ENCODE measurements around the gene PECR.

PECR gene

GRCh38 chr2:216008387-216008786 lies 73.2 kb downstream of the PECR start:
- Histone ChIP-seq H3K4me2 (ENCODE audit: insufficient read depth, low read length) (no peak overlapping the region), H3K27me3 (ENCODE audit: insufficient read depth, low read length, poor library complexity) (no peaks in the 10 kb centered on the region), H3K4me1 (ENCODE audit: insufficient read depth, low read length) (peaks cover 19% of the 10 kb centered on the region), H3K9ac (ENCODE audit: low read depth, low read length) (no peak overlapping the region), H3K36me3 (ENCODE audit: insufficient read depth, low read length) (no peaks in the 10 kb centered on the region), H3K4me3 (ENCODE audit: low read depth in 1 of 2, low read length in 2 of 2) (no peak overlapping the region), H3K79me2 (ENCODE audit: insufficient read depth, low read length) (peaks cover 55% of the 10 kb centered on the region), H3K9me3 (ENCODE audit: insufficient read depth, low read length, severe bottlenecking) (no peaks in the 10 kb centered on the region), H2AFZ (ENCODE audit: low read depth, low read length) (no peak overlapping the region), H3K27ac (ENCODE audit: low read length) (no peak overlapping the region), H4K20me1 (ENCODE audit: insufficient read depth, low read length) (peaks cover 9% of the 10 kb centered on the region; the same call in 1 of the 2 replicates)
- DNase-seq (no peak), ATAC-seq (ENCODE audit: insufficient read depth, low read depth) (no peak)
- TF ChIP-seq EZH2 (IDR thresholded peaks at IDR 0.05; ENCODE audit: borderline replicate concordance, low read depth, low read length, severe bottlenecking) (no peak), CTCF (IDR thresholded peaks at IDR 0.05; ENCODE audit: borderline replicate concordance, extremely low read depth, low read length, poor library complexity, severe bottlenecking) (peak; percentile 15)

- H3K9me3 ChIP-seq (ENCODE audit: insufficient read depth, low read length, severe bottlenecking): no peaks in the 10 kb centered on the region
- TF ChIP-seq CTCF (IDR thresholded peaks at IDR 0.05; ENCODE audit: borderline replicate concordance, extremely low read depth, low read length, poor library complexity, severe bottlenecking) (no peak), EZH2 (IDR thresholded peaks at IDR 0.05; ENCODE audit: borderline replicate concordance, low read depth, low read length, severe bottlenecking) (no peak)
- DNase-seq (no peak), ATAC-seq (ENCODE audit: insufficient read depth, low read depth) (no peak)
- no peak overlapping the region for H3K9ac ChIP-seq (ENCODE audit: low read depth, low read length)
- no peak overlapping the region for H3K4me3 ChIP-seq (ENCODE audit: low read depth in 1 of 2, low read length in 2 of 2)
- peaks cover 37% of the 10 kb centered on the region; the same call in 1 of the 2 replicates for H3K79me2 ChIP-seq (ENCODE audit: insufficient read depth, low read length)
- no peaks in the 10 kb centered on the region for H3K36me3 ChIP-seq (ENCODE audit: insufficient read depth, low read length)
- peaks cover under 1% of the 10 kb centered on the region; the same call in 1 of the 2 replicates for H3K4me1 ChIP-seq (ENCODE audit: insufficient read depth, low read length)
- H4K20me1 ChIP-seq (ENCODE audit: insufficient read depth, low read length): peaks cover 9% of the 10 kb centered on the region; the same call in 1 of the 2 replicates
- H3K4me2 ChIP-seq (ENCODE audit: insufficient read depth, low read length): no peak overlapping the region
- H2AFZ ChIP-seq (ENCODE audit: low read depth, low read length): no peak overlapping the region
- no peak overlapping the region for H3K27ac ChIP-seq (ENCODE audit: low read length)
- no peaks in the 10 kb centered on the region for H3K27me3 ChIP-seq (ENCODE audit: insufficient read depth, low read length, poor library complexity)
Observed at GRCh38 chr2:216006164-216006663, 75.4 kb downstream of the PECR start.

GRCh38 chr2:216004697-216005283 lies 76.8 kb downstream of the PECR start:
- no peak for ATAC-seq (ENCODE audit: insufficient read depth, low read depth)
- Histone ChIP-seq H4K20me1 (ENCODE audit: insufficient read depth, low read length) (peaks cover 14% of the 10 kb centered on the region; the same call in 1 of the 2 replicates), H3K4me2 (ENCODE audit: insufficient read depth, low read length) (no peak overlapping the region), H3K36me3 (ENCODE audit: insufficient read depth, low read length) (no peaks in the 10 kb centered on the region), H3K4me1 (ENCODE audit: insufficient read depth, low read length) (no peaks in the 10 kb centered on the region), H2AFZ (ENCODE audit: low read depth, low read length) (no peak overlapping the region), H3K4me3 (ENCODE audit: low read depth in 1 of 2, low read length in 2 of 2) (no peak overlapping the region), H3K79me2 (ENCODE audit: insufficient read depth, low read length) (peaks cover 30% of the 10 kb centered on the region; the same call in 1 of the 2 replicates), H3K9me3 (ENCODE audit: insufficient read depth, low read length, severe bottlenecking) (no peaks in the 10 kb centered on the region), H3K27ac (ENCODE audit: low read length) (no peak overlapping the region), H3K9ac (ENCODE audit: low read depth, low read length) (no peak overlapping the region), H3K27me3 (ENCODE audit: insufficient read depth, low read length, poor library complexity) (no peaks in the 10 kb centered on the region)
- TF ChIP-seq CTCF (IDR thresholded peaks at IDR 0.05; ENCODE audit: borderline replicate concordance, extremely low read depth, low read length, poor library complexity, severe bottlenecking) (no peak), EZH2 (IDR thresholded peaks at IDR 0.05; ENCODE audit: borderline replicate concordance, low read depth, low read length, severe bottlenecking) (no peak)
- DNase-seq: no peak
